ENCODE measurements around the gene BBOF1. TPM values are rescaled to one million over a fixed set of nuclear protein-coding genes. Genes with fewer than 3 reads are reported as not detected.

BBOF1 gene
- total and polyA plus RNA-seq, 2 of the 4 experiments (the other 2 are of a cell fraction), result 1.6 TPM

DNA sequence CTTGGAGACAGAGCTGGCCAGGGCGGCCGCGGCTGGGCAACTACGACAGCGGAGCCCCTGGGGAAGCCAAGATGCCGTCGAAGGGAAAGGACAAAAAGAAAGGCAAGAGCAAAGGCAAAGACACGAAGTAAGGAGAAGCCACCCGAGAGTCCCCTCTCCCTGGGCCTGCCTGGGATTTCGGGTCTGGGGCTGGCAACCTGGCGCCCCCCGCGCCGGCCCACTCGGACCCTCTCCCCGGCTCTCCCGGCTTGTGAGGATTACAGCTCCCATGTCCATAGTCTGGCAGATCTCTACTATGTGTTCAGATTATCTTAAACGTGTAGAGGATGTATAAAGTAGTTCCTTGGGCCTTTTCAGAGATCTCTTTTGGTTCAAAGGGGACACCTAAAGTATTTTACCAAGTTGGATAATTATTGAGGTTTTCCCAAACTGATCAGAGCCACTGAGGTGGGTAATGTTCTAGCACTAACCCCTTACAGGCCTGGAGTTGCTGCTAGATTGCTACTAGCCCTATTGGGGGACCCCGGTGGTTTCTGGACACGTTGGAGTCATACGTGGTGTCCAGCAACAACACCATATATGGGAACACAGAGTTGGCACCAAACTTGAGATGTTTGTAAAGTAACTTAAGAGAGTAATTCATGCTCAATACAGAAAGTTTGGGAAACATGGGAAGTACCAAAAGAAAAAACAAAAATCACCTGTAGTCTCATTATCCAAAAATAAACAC lies 424 bp downstream of the BBOF1 start:
- no CpG with 5 or more reads among the region's 21 CpGs for WGBS, 2 experiments (ENCODE audit: extremely low coverage in 2 of 2, insufficient read length in 1 of 2)
- CTCF ChIA-PET, result no interaction called here
- in situ Hi-C loops (cut with MboI; ENCODE audit: low sequenced_read_pairs), result no loop called here
- no peak for TF ChIP-seq CEBPB (IDR thresholded peaks at IDR 0.05; ENCODE audit: low read depth, low read length)
- TF ChIP-seq, protein P1, sequence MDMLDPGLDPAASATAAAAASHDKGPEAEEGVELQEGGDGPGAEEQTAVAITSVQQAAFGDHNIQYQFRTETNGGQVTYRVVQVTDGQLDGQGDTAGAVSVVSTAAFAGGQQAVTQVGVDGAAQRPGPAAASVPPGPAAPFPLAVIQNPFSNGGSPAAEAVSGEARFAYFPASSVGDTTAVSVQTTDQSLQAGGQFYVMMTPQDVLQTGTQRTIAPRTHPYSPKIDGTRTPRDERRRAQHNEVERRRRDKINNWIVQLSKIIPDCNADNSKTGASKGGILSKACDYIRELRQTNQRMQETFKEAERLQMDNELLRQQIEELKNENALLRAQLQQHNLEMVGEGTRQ (IDR thresholded peaks at IDR 0.05; ENCODE audit: low read depth, low read length), result no peak
- no peak for TF ChIP-seq NFE2L2 (IDR thresholded peaks at IDR 0.05; ENCODE audit: low read depth, low read length)
- no peak for TF ChIP-seq CHD1 (IDR thresholded peaks at IDR 0.05; ENCODE audit: low read depth, low read length)
- no peak for TF ChIP-seq FOS (IDR thresholded peaks at IDR 0.05; ENCODE audit: low read depth, low read length)
- TF ChIP-seq MAZ (IDR thresholded peaks at IDR 0.05; ENCODE audit: borderline replicate concordance, low read depth, low read length), result no peak
- no peak for TF ChIP-seq MXI1 (IDR thresholded peaks at IDR 0.05; ENCODE audit: borderline replicate concordance, low read depth, low read length)
- TF ChIP-seq MAFK (IDR thresholded peaks at IDR 0.05; ENCODE audit: low read depth, low read length), result no peak
- TF ChIP-seq RAD21 (IDR thresholded peaks at IDR 0.05; ENCODE audit: low read length), result no peak
- TF ChIP-seq POLR2A (IDR thresholded peaks at IDR 0.05; ENCODE audit: low read depth, low read length), result no peak
- no peak for TF ChIP-seq RCOR1 (IDR thresholded peaks at IDR 0.05; ENCODE audit: insufficient replicate concordance, low read length)
- TF ChIP-seq ELK1 (IDR thresholded peaks at IDR 0.05; ENCODE audit: borderline replicate concordance, low read depth, low read length), result no peak
- TF ChIP-seq SMC3 (IDR thresholded peaks at IDR 0.05; ENCODE audit: low read depth, low read length), result no peak
- no peak for TF ChIP-seq BHLHE40 (IDR thresholded peaks at IDR 0.05; ENCODE audit: low read depth, low read length)
- no peak for TF ChIP-seq RFX5 (IDR thresholded peaks at IDR 0.05; ENCODE audit: low read depth, low read length)

More for the DNA sequence above, 424 bp downstream of the BBOF1 start:
- ATAC-seq (ENCODE audit: low read depth) (peak; percentile 4), DNase-seq (peak; percentile 60)
- Histone ChIP-seq H3K4me1 (ENCODE audit: control insufficient read depth, insufficient read depth, low read length) (peaks cover 2% of the 10 kb centered on the region; the same call in 1 of the 2 replicates), H3K79me1 (ENCODE audit: low read depth in 1 of 2, low read length in 2 of 2) (peaks cover 0 to 15% of the 10 kb centered on the region in 2 experiments; a peak in 1 of 4 replicates), H4K20me1 (ENCODE audit: insufficient read depth, low read length) (no peaks in the 10 kb centered on the region; the same call in 1 of the 2 replicates), H3K23ac (ENCODE audit: low read depth, low read length) (peak overlapping the region; percentile 22; the same call in 1 of the 2 replicates), H3K36me3 (ENCODE audit: control insufficient read depth, insufficient read depth, low read length) (no peaks in the 10 kb centered on the region), H3K4me3 (ENCODE audit: insufficient read depth, low read depth, low read length) (peak overlapping the region; percentile 91), H3K27ac (ENCODE audit: insufficient read depth, low read length) (peak overlapping the region; percentile 70), H2BK5ac (ENCODE audit: low read depth, low read length, poor library complexity, severe bottlenecking) (peak overlapping the region; percentile 44), H2BK15ac (ENCODE audit: low read depth, low read length) (no peak overlapping the region), H3K9me1 (ENCODE audit: insufficient read depth, low read length) (no peaks in the 10 kb centered on the region), H3K56ac (ENCODE audit: extremely low read depth, insufficient read depth, low read length) (peak overlapping the region; percentile 83), H3K27me3 (ENCODE audit: control insufficient read depth, insufficient read depth, low read length) (no peaks in the 10 kb centered on the region), H4K5ac (ENCODE audit: low read depth, low read length) (peak overlapping the region; percentile 65), H2AK9ac (replicated peaks; ENCODE audit: low read depth, low read length, poor library complexity) (peak overlapping the region; percentile 83), H2AK5ac (ENCODE audit: low read depth, low read length) (no peak overlapping the region), H4K91ac (ENCODE audit: insufficient read depth, low read depth, low read length) (no peak overlapping the region; the same call in 1 of the 2 replicates), H2AFZ (replicated peaks; ENCODE audit: low read length, poor library complexity) (peak overlapping the region; percentile 97), H2BK20ac (ENCODE audit: low read depth, low read length) (no peak overlapping the region), H3K14ac (replicated peaks; ENCODE audit: low read depth, low read length) (peak overlapping the region; percentile 61), H2BK120ac (ENCODE audit: low read depth, low read length) (peak overlapping the region; percentile 59; the same call in 1 of the 2 replicates), H4K8ac (ENCODE audit: low read depth in 2 of 2, low read length in 2 of 2) (peak overlapping the region; percentile 52 to 79; a peak in 2 of 4 replicates), H3K4ac (ENCODE audit: low read depth, low read length) (peak overlapping the region; percentile 72), H3K18ac (ENCODE audit: low read depth, low read length) (no peak overlapping the region), H3K9ac (ENCODE audit: low read depth, low read length) (peak overlapping the region; percentile 86), H3K9me3 (ENCODE audit: control insufficient read depth, insufficient read depth, low read length) (no peaks in the 10 kb centered on the region), H3K4me2 (ENCODE audit: low read depth, low read length) (peak overlapping the region; percentile 96)
- BruUV-seq (replicated peaks), result no TSS peak
- dilution Hi-C loops (cut with HindIII; ENCODE audit: low sequenced_read_pairs, unreplicated experiment), result no loop called here
- intact Hi-C loops (cut with micrococcal nuclease), result loop anchor here (2.0 kb wide), 2 partner anchors 41 to 69 kb away; partner anchors contain the start of genes COQ6 and FAM161B
- POLR2A ChIA-PET (ENCODE audit: unreplicated experiment), result no interaction called here
